GM12892 (cell line): ENCODE results near the gene PGBD5.

Experiments used
- POLR2A ChIP-seq: IDR thresholded peaks from 2 replicates; pipeline ENCODE4 v1.6.1; 2011; ENCODE audit warnings: low read depth, low read length, control low read depth
- POLR2AphosphoS5 ChIP-seq: IDR thresholded peaks from 2 replicates; pipeline ENCODE4 v1.6.1; 2011; ENCODE audit warnings: low read depth, low read length, control low read depth
- TAF1 ChIP-seq: IDR thresholded peaks from 2 replicates; pipeline ENCODE4 v1.6.1; 2011; ENCODE audit warnings: low read depth, mild to moderate bottlenecking, control low read depth, low read length, borderline replicate concordance

GRCh38 chr1:230394134-230394533 lies 32.0 kb downstream of the PGBD5 start:
- TF ChIP-seq TAF1 (no peak), POLR2A (no peak), POLR2AphosphoS5 (no peak)
